Right atrium auricular region (tissue), 2 donors: ENCODE measurements around the gene AGBL4. TPM values are rescaled to one million over a fixed set of nuclear protein-coding genes. Genes with fewer than 3 reads are reported as not detected.

Experiments
- DNase-seq: peaks from one replicate; pipeline ENCODE4 v3.0.0-alpha.2; 2019; ENCODE audit warnings: low spot score
- H3K27ac ChIP-seq, 2 donors: fragments of 200-600 bp; sonication (generic); 1 replicate in 1 of 2; 2 replicates in 1 of 2; pipeline ENCODE4 v1.5.1; 2016 to 2019
- H3K27me3 ChIP-seq, 2 donors: fragments of 200-600 bp; sonication (generic); one replicate each; pipeline versions ENCODE4 v1.5.1 to v1.6.0; 2017 to 2019
- H3K36me3 ChIP-seq: fragments of 200-600 bp; sonication (generic); one replicate; pipeline ENCODE4 v1.5.1; 2016
- H3K4me1 ChIP-seq, 2 donors: fragments of 200-600 bp; sonication (generic); one replicate each; pipeline versions ENCODE4 v1.5.1 to v1.6.0; 2017 to 2019
- H3K4me3 ChIP-seq, 2 donors: fragments of 200-600 bp; sonication (generic); 1 replicate in 1 of 2; 2 replicates in 1 of 2; pipeline ENCODE4 v1.5.1; 2017 to 2019; ENCODE audit warnings: mild to moderate bottlenecking in 1 of 2, moderate library complexity in 1 of 2
- H3K9me3 ChIP-seq, 2 donors: fragments of 200-600 bp; sonication (generic); one replicate each; pipeline ENCODE4 v1.5.1; 2019
- CTCF ChIP-seq, 2 donors: fragments of 200-600 bp; sonication (generic); IDR thresholded peaks; one replicate each; pipeline ENCODE4 v1.5.1; 2019; ENCODE audit warnings: antibody characterized with exemption in 2 of 2
- total RNA-seq, 2 donors: library from RNA; depleted of rRNA; stranded (reverse); fragments of >200 nt; gene quantifications; one replicate each; pipeline ENCODE4 v1.1.0, GENCODE V29; 2016

Gene AGBL4
- total RNA-seq, 2 donors from 2014 or later: 0.94 to 1.7 TPM

DNA sequence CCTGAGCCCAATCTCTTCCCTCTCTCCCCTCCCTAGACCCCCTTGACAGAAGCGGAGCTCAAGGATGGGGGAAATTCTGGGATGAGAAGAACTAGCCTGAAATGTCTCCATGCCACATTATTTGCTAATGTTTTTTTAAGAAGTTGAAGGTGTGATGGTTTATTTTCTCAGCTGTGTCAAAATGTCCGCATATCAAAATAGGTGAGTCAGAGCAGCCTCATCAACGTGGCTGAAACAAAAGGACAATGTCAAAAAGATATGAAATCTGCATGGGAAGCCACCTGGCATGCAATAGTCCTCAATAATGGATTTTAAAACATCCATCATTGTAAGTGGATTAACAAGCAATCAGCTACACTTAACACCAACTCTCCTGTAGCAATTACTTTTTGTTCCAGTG is 1348.5 kb downstream of the AGBL4 start:
- H3K27ac ChIP-seq: no peak overlapping the region
- no peaks in the 10 kb centered on the region for H3K9me3 ChIP-seq
- no peak for TF ChIP-seq CTCF (IDR thresholded peaks at IDR 0.05)
- no peaks in the 10 kb centered on the region for H3K27me3 ChIP-seq
- no peaks in the 10 kb centered on the region for H3K4me1 ChIP-seq
- H3K36me3 ChIP-seq: no peaks in the 10 kb centered on the region
- DNase-seq: no peak
- H3K4me3 ChIP-seq: no peak overlapping the region

DNA sequence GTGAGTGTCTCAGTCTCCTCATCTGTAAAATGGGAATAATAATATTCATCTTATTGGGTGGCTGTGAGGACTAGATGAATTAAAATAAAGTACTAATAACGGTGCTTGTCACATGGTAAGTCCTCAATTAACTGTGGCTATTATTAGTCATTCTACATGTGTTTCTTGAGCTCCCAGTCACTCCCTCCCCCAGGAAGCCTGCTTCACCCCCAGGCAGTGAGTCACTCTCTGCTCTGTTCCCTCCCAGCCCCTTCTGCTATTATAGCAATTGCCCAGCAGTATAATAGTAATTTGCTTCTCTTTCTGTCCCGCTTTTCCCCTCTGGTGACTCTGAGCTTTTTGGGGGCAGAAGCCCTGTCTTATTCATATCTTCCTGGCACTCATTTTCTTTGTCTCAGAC is 1349.1 kb downstream of the AGBL4 start:
- no peak overlapping the region for H3K4me3 ChIP-seq
- DNase-seq: no peak
- no peaks in the 10 kb centered on the region for H3K27me3 ChIP-seq
- H3K9me3 ChIP-seq: no peaks in the 10 kb centered on the region
- no peak for TF ChIP-seq CTCF (IDR thresholded peaks at IDR 0.05)
- H3K36me3 ChIP-seq: no peaks in the 10 kb centered on the region
- H3K27ac ChIP-seq: no peak overlapping the region
- H3K4me1 ChIP-seq: no peaks in the 10 kb centered on the region

- no peak overlapping the region for H3K27ac ChIP-seq
- no peak overlapping the region for H3K4me3 ChIP-seq
- no peaks in the 10 kb centered on the region for H3K36me3 ChIP-seq
- H3K9me3 ChIP-seq: no peaks in the 10 kb centered on the region
- no peak for TF ChIP-seq CTCF (IDR thresholded peaks at IDR 0.05)
- DNase-seq: no peak
- no peaks in the 10 kb centered on the region for H3K4me1 ChIP-seq
- no peaks in the 10 kb centered on the region for H3K27me3 ChIP-seq
Measured at GRCh38 chr1:48673332-48674105, 1350.2 kb downstream of the AGBL4 start.

- Histone ChIP-seq H3K27ac (no peak overlapping the region), H3K4me3 (no peak overlapping the region), H3K27me3 (no peaks in the 10 kb centered on the region), H3K4me1 (no peaks in the 10 kb centered on the region), H3K9me3 (no peaks in the 10 kb centered on the region), H3K36me3 (no peaks in the 10 kb centered on the region)
- DNase-seq: no peak
- TF ChIP-seq CTCF (IDR thresholded peaks at IDR 0.05): no peak
Measured at GRCh38 chr1:48671578-48671977, 1352.2 kb downstream of the AGBL4 start.

GRCh38 chr1:48670234-48671020 is 1353.3 kb downstream of the AGBL4 start:
- no peak for TF ChIP-seq CTCF (IDR thresholded peaks at IDR 0.05)
- Histone ChIP-seq H3K4me1 (no peaks in the 10 kb centered on the region), H3K27me3 (no peaks in the 10 kb centered on the region), H3K27ac (no peak overlapping the region), H3K9me3 (no peaks in the 10 kb centered on the region), H3K4me3 (no peak overlapping the region), H3K36me3 (no peaks in the 10 kb centered on the region)
- no peak for DNase-seq
